ENCODE data around the gene TMEM59L. TPM values are rescaled to one million over a fixed set of nuclear protein-coding genes. Genes with fewer than 3 reads are reported as not detected.
A peak's percentile ranks its signal among the peaks of the same experiment; 100 is the strongest.

The TMEM59L gene
- total RNA-seq, 2 donors from 2014 or later, result 1.9 to 3.3 TPM

DNA sequence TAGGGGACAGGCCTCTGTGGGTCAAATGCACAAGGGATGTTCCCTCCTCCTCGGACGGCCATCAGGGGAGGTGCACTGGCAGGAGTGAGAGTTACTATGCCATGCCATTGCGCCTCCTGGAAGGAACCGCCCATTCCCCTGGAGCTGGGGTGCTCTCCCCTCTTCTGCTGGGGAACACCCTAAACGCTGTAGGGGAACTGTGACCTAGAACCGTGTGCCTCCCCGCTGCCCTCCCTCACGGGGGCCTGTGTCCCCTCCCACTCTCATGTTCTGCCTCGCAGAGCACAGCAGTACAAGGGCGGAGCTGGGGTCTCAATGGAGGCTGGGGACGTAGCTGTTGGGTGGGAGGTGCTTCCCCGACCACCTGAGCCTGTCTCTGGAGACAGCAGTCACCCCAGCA lies 53.6 kb downstream of the TMEM59L start:
- intact Hi-C loops (cut with DNase I), result no loop called here
- DNase-seq (no peak), ATAC-seq (peak in 1 of 2 donors; percentile 4)

DNA sequence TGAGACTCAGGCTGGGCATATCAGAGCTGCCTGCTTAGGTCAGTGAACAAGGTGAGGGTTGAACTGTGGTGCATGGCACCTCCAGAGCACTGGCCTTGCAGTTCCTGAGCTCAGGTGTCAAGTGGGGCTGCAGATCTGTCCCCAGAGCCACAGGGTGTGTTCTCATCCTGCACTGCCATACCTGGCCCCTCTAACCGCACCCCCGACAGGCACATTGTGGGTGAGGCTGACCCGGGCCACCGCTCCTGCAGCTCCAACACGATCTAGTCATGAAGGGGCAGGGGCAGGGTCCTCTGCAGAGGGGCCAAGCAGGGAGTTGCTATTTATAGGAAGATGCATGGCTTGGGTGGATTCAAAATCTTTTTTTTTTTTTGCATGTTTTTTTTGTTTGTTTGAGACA lies 54.1 kb downstream of the TMEM59L start:
- DNase-seq (no peak), ATAC-seq (no peak)
- intact Hi-C loops (cut with DNase I), result no loop called here

DNA sequence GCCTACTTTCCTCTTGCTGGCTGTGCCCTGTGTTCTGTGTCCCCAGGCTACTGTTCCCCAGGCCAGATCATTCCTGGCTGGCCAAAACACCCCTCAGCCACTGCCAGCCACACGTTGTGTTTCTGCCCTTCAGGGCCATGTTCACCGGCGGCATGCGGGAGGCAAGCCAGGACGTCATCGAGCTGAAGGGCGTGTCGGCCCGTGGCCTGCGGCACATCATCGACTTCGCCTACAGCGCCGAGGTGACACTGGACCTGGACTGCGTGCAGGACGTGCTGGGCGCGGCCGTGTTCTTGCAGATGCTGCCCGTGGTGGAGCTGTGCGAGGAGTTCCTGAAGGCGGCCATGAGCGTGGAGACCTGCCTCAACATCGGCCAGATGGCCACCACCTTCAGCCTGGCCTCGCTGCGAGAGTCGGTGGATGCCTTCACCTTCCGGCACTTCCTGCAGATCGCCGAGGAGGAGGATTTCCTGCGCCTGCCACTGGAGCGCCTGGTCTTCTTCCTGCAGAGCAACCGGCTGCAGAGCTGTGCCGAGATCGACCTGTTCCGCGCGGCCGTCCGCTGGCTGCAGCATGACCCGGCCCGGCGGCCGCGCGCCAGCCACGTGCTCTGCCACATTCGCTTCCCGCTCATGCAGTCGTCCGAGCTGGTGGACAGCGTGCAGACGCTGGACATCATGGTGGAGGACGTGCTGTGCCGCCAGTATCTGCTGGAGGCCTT lies 55.0 kb downstream of the TMEM59L start:
- peak; percentile 34 for DNase-seq
- no peak for ATAC-seq
- intact Hi-C loops (cut with DNase I), result no loop called here

DNA sequence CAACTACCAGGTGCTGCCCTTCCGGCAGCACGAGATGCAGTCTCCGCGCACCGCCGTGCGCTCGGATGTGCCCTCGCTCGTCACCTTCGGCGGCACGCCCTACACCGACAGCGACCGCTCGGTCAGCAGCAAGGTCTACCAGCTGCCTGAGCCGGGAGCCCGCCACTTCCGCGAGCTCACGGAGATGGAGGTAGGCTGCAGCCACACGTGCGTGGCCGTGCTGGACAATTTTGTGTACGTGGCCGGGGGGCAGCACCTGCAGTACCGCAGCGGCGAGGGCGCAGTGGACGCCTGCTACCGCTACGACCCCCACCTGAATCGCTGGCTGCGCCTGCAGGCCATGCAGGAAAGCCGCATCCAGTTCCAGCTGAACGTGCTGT lies 55.6 kb downstream of the TMEM59L start:
- DNase-seq, result no peak
- ATAC-seq, result no peak
- intact Hi-C loops (cut with DNase I), result no loop called here

DNA sequence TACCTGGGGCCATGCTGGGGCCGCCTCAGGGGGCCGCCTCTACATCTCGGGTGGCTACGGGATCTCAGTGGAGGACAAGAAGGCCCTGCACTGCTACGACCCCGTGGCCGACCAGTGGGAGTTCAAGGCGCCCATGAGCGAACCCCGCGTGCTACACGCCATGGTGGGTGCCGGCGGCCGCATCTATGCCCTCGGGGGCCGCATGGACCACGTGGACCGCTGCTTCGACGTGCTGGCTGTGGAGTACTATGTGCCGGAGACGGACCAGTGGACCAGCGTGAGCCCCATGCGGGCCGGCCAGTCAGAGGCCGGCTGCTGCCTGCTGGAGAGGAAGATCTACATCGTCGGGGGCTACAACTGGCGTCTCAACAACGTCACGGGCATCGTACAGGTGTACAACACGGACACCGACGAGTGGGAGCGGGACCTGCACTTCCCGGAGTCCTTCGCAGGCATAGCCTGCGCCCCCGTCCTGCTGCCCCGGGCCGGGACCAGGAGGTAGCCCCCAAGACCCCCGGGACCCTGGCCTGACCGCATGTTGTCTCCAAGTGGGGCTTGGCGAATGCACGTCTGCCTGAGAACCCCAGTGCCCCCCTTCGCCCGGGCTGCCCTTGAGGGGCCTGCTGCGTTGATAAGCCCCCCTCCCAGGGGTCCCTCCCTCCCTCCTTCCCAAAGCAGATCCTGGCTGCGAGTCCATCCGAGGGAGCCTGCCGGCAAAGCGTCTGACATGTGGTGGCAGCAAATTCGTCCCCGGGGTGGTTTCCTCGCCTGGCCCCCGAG lies 56.3 kb downstream of the TMEM59L start:
- no peak for DNase-seq
- no peak for ATAC-seq
- intact Hi-C loops (cut with DNase I), result no loop called here

DNA sequence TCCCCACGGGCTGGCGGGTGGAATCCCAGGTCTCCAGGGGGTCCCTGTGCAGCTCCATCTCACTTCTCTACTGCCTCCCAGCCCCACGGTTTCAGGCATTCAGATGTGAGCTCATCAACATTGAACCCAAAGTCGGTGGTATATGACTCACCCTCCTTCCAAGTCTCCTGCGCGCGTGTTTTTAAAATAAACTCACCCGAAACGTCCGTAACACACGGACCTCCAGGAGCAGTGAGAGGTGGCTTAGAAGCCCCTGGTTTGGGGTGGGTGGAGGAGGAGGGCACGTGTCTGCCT lies 56.8 kb downstream of the TMEM59L start:
- DNase-seq (no peak), ATAC-seq (no peak)
- intact Hi-C loops (cut with DNase I), result no loop called here

DNA sequence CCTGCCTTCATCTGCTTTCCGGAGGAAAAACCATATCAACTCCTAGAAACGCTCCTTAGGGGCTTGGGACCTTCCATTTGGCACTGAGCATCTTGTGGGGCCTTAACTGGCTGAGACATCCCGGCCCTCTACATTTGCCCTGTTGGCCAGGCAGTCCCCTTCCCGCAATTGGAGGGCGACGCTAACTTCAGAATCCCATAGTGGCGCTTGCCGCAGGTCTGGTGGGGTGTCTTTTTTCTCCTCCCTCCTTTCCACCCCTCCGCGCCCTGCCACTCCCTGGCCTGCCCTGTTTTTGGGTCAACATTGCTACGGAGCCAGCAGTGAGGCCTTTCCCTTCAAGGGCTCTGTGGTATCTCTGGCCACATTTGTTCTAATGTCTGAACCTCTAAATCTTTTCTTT lies 57.2 kb downstream of the TMEM59L start:
- ATAC-seq (no peak), DNase-seq (no peak)
- intact Hi-C loops (cut with DNase I), result loop anchor here (5.0 to 10.0 kb wide), 2 partner anchors 78 to 225 kb away; no protein-coding TSS in a partner anchor

DNA sequence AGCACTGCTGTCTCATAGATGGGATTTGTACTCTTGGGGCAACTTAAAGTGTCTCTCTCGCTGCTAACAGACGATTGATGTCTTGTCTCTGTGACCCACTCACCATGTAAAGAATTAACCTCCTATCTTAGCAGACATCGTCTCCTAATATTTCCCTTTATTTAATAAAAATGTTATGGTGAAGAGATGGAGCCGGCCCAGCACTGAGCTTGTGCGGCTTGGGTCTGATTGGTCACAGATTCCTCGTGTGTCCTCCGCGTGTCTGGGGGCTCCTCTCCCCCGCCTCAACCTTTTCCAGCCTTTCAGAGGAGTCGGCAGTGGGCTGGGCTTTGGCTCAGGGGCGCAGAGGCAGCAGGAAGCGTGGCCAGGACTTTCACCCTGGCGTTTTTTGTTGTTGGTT lies 57.6 kb downstream of the TMEM59L start:
- ATAC-seq (no peak), DNase-seq (no peak)
- intact Hi-C loops (cut with DNase I), result loop anchor here (5.0 to 10.0 kb wide), 2 partner anchors 78 to 226 kb away; no protein-coding TSS in a partner anchor

Other genes starting within 250 kb of the TMEM59L start
- gene GDF15, start 226.7 kb upstream of the TMEM59L start, total RNA-seq, result 1 to 10 TPM in 1 of 2 donors, under 1 TPM in 1; 0.50 to 1.5 TPM
- 1 to 10 TPM; 4.9 to 8.7 TPM for gene LRRC25, start 215.2 kb upstream of the TMEM59L start, total RNA-seq
- 10 to 100 TPM; 37.4 to 49.3 TPM for gene SSBP4, start 193.5 kb upstream of the TMEM59L start, total RNA-seq
- 10 to 100 TPM; 29.2 to 44.6 TPM for gene ISYNA1, start 174.7 kb upstream of the TMEM59L start, total RNA-seq
- gene ELL, start 90.8 kb upstream of the TMEM59L start, total RNA-seq, result 10 to 100 TPM; 10.8 to 18.7 TPM
- 100 to 1,000 TPM; 169 to 174 TPM for gene FKBP8, start 69.3 kb upstream of the TMEM59L start, total RNA-seq
- 10 to 100 TPM; 53.0 to 53.4 TPM for gene KXD1, start 55.0 kb upstream of the TMEM59L start, total RNA-seq
- gene UBA52, start 41.0 kb upstream of the TMEM59L start, total RNA-seq, result 100 to 1,000 TPM; 696 to 720 TPM
- gene REX1BD, start 24.1 kb upstream of the TMEM59L start, total RNA-seq, result 10 to 100 TPM; 65.3 to 76.0 TPM
- 10 to 100 TPM; 26.8 to 66.7 TPM for gene CRLF1, start 6.1 kb upstream of the TMEM59L start, total RNA-seq
- gene KLHL26, start 24.2 kb downstream of the TMEM59L start, total RNA-seq, result 10 to 100 TPM in 1 of 2 donors, 1 to 10 TPM in 1; 7.8 to 10.2 TPM
- 10 to 100 TPM; 10.5 to 11.1 TPM for gene CRTC1, start 70.8 kb downstream of the TMEM59L start, total RNA-seq
- 1 to 10 TPM; 6.5 to 9.8 TPM for gene COMP, start 178.4 kb downstream of the TMEM59L start, total RNA-seq
- gene UPF1, start 219.1 kb downstream of the TMEM59L start, total RNA-seq, result 10 to 100 TPM; 33.9 to 41.1 TPM

Data from left cardiac atrium (tissue), 4 donors.